Mammary epithelial cell (primary cell): ENCODE data around the gene SPANXA1.
"Not testable (repeated sequence)": the region's sequence is repeated elsewhere in the genome, so short reads cannot be mapped to it uniquely, and the experiment has no call there.

Source experiments
- EZH2 ChIP-seq: IDR thresholded peaks from 2 replicates; pipeline ENCODE4 v1.6.1; 2012; ENCODE audit warnings: low read length, inconsistent platforms, borderline replicate concordance
- TF ChIP-seq, protein P1 (sequence below), 2 donors: IDR thresholded peaks in 1 of 2; conservative IDR thresholded peaks in 1 of 2; 2 replicates each; pipeline ENCODE4 v1.5.1; 2011 to 2012; ENCODE audit warnings: inconsistent platforms in 2 of 2, low read length in 2 of 2, mild to moderate bottlenecking in 2 of 2, control low read depth in 1 of 2, low read depth in 1 of 2; ENCODE audit not compliant: insufficient read depth in 1 of 2; ENCODE audit errors: extremely low read depth in 1 of 2

- TF ChIP-seq, protein P1, sequence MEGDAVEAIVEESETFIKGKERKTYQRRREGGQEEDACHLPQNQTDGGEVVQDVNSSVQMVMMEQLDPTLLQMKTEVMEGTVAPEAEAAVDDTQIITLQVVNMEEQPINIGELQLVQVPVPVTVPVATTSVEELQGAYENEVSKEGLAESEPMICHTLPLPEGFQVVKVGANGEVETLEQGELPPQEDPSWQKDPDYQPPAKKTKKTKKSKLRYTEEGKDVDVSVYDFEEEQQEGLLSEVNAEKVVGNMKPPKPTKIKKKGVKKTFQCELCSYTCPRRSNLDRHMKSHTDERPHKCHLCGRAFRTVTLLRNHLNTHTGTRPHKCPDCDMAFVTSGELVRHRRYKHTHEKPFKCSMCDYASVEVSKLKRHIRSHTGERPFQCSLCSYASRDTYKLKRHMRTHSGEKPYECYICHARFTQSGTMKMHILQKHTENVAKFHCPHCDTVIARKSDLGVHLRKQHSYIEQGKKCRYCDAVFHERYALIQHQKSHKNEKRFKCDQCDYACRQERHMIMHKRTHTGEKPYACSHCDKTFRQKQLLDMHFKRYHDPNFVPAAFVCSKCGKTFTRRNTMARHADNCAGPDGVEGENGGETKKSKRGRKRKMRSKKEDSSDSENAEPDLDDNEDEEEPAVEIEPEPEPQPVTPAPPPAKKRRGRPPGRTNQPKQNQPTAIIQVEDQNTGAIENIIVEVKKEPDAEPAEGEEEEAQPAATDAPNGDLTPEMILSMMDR (conservative IDR thresholded peaks at IDR 0.05 in 1 of 2, IDR thresholded peaks at IDR 0.05 in 1 of 2; ENCODE audit: extremely low read depth in 1 of 2, insufficient read depth in 1 of 2, low read depth in 1 of 2, low read length in 2 of 2), result not testable (repeated sequence)
- TF ChIP-seq EZH2, result not testable (repeated sequence)
Measured at GRCh38 chrX:141589408-141589807, 4.9 kb upstream of the SPANXA1 start, which contains the start of gene SPANXA2.
